ENCODE measurements around the gene CPE.
"Not testable (repeated sequence)": the region's sequence is repeated elsewhere in the genome, so short reads cannot be mapped to it uniquely, and the experiment has no call there.

Gene CPE

DNA sequence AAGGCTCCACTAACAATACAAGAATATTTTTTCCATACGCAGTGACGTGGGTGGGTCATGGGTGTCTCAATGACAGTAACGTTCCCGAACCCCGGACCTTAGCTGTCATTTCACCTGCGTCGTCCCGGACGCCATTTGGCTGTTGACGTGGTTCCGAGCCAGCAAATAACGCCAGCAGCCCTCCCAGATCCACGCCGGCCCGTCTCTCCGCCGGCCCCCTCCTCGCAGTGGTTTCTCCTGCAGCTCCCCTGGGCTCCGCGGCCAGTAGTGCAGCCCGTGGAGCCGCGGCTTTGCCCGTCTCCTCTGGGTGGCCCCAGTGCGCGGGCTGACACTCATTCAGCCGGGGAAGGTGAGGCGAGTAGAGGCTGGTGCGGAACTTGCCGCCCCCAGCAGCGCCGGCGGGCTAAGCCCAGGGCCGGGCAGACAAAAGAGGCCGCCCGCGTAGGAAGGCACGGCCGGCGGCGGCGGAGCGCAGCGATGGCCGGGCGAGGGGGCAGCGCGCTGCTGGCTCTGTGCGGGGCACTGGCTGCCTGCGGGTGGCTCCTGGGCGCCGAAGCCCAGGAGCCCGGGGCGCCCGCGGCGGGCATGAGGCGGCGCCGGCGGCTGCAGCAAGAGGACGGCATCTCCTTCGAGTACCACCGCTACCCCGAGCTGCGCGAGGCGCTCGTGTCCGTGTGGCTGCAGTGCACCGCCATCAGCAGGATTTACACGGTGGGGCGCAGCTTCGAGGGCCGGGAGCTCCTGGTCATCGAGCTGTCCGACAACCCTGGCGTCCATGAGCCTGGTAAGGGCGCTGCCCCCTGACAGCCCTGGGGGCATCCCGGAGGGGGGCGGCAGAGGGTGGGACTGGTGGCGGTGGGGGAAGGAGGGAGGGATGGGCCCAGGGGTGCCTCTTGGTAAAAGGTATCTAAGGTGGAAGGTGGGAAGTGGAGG is at the start of gene CPE:
CPE (plus strand) TSS at position 264 of the 933 bp plus-strand sequence; CDS start at position 478, 214 bp downstream.
- DNase-seq (ENCODE audit: low read depth in 3 of 3) = peak; percentile 17 to 59 (median 24)

DNA sequence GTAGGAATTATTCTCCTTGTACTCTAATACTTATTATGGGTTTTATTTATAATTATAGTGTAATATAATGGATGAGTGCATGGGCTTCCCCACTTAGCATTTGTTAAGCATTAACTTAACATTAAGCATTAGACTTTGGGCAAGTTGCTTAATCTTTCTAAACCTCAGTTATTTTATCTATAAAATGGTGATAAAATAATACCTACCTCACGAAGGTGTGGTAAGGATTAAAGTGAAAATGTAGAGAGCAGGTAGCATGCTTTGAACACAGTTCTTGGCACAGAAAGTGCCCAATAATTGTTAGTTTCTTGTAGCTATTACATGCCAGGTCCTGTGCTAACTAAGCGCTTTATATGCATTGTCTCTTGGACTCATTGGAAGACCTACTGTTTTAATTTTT is 48.7 kb upstream of the CPE start:
- no peak for DNase-seq (ENCODE audit: low read depth in 3 of 3)

GRCh38 chr4:165330666-165331065 is 48.1 kb upstream of the CPE start:
- no peak for DNase-seq (ENCODE audit: low read depth in 3 of 3)

DNA sequence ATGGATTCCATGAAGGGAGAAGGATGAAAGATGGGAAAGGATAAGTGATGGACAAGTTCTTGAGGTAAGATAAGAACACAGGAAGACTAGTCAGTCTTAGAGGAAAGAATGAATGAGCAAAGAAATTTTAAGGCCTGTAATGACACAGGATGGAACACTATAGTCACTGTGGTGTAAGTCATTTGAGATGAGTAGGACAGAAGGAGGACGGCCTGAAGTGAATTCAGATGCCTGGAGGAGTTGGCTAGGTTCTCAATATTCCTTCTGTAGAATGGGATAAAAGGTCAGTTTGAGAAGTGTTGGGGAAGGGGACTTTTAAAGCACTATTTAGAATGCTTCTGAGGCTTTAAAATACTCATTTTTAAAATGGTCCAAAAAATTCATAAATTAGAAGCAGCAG is 47.4 kb upstream of the CPE start:
- no peak for DNase-seq (ENCODE audit: low read depth in 3 of 3)

GRCh38 chr4:165331823-165332222 is 47.0 kb upstream of the CPE start:
- DNase-seq (ENCODE audit: low read depth in 3 of 3) = no peak

GRCh38 chr4:165332502-165332901 is 46.3 kb upstream of the CPE start:
- DNase-seq (ENCODE audit: low read depth in 3 of 3) = no peak

GRCh38 chr4:165335163-165335703 is 43.6 kb upstream of the CPE start:
- no peak for DNase-seq (ENCODE audit: low read depth in 3 of 3)

DNA sequence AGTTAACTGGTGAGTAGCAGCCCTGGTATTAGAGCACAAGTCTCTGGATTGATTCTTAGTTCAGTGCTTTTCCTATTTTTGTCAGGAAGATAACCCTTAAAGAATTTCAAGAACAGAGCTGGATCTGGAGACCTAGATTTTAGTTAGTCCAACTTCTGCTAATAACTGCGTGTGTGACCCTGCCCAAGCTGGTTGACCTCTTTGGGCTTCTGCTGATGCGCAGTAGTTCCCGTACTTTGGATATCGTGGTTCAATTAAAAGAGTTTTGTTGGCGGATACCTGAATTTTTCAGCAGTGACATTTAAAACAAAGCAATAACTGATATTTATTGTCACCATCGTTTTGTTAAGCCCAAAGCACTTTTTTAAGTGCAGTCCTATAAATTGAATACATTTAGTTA is 42.1 kb upstream of the CPE start:
- no peak for DNase-seq (ENCODE audit: low read depth in 3 of 3)

DNA sequence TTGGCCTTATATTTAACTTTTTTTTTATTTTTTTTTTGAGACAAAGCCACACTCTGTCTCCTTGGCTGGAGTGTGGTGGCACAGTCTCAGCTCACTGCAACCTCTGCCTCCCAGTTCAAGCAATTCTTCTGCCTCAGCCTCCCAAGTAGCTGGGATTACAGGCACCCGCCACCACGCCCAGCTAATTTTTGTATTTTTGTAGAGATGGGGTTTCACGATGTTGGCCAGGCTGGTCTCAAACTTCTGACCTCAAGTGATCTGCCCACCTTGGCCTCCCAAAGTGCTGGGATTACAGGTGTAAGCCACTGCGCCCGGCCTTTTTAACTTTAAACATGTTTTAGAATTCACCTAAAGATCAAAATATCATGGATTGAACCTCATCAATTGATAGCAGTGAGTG is 36.5 kb upstream of the CPE start:
- DNase-seq (ENCODE audit: low read depth in 3 of 3) = not testable (repeated sequence)

- DNase-seq (ENCODE audit: low read depth in 3 of 3) = no peak
These were observed 35.2 kb upstream of the CPE start for GRCh38 chr4:165343353-165344191.

DNA sequence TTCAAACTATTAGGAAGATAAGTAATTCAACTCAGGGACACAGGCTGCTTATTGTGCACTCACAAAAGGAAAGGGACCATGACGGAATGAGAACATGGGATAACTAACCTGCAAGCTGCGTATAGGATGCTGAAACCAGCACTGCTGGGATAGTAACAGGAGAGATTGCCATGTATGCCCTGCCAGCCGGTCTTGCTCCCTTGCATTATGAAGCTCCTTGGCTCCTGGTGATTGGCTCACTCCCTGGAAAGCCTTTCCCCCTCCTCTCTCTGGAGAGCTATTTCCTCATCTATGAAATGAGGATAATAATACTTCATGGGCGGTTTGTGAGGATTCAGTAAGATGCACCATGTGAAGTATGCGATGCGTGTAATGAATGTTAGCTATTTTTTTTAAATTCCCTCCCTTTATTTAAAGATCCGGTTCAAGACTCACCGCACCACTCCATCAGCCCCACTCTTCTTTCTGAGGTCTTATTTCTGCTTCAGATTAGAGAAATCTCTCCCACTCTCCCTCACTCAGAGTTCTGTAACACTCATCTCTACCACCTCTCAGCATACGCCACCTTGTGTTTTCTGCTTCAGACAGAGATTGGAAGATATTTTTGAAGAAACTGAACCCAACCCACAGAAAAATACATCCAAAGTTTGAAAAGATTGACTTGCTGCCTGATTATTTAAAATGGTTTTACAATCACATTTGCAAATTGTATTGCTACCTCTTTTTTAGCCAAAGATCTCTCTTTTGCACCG is 33.0 kb upstream of the CPE start:
- DNase-seq (ENCODE audit: low read depth in 3 of 3) = no peak

DNA sequence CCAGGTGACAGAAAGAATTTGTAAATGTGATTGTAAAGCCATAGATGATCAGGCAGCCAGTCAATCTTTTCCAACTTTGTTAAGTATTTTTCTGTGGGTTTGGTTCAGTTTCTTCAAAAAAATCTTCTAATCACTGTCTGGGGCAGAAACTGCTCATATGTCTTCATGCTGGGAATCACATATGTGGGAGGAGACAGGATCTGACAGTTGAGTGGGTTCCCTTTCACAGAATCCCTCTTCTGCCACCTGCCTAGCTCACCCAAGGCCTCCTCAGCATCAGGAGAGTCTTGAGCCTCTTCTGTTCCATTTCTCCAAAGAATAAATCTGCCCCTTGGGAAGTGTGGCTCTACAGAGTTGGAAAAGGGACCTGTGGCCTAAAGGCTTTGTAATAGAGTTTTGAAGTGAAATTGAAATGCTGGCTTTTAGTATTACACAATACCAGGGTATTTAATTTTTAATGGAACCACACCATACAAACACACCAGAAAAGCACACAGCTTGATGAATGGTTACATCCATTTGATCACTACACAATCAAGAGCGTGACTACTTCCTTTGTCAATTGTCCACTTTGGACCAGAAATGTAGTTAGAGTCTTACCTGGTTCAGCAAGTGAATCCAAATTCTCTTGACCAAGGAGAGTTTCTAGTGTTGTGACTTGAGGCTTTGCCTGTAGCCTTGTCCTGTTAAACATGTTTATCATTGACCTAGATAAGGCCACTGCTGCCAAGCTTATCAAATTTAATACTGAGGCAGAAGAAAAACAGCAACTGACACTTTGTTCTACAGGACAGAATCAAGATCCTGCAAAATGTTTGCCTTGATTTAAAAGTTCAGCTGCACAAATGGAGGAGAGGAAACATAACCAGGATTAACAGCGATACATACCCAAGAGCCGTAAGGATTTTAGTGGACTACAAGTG is 30.9 kb upstream of the CPE start:
- DNase-seq (ENCODE audit: low read depth in 3 of 3) = no peak

DNA sequence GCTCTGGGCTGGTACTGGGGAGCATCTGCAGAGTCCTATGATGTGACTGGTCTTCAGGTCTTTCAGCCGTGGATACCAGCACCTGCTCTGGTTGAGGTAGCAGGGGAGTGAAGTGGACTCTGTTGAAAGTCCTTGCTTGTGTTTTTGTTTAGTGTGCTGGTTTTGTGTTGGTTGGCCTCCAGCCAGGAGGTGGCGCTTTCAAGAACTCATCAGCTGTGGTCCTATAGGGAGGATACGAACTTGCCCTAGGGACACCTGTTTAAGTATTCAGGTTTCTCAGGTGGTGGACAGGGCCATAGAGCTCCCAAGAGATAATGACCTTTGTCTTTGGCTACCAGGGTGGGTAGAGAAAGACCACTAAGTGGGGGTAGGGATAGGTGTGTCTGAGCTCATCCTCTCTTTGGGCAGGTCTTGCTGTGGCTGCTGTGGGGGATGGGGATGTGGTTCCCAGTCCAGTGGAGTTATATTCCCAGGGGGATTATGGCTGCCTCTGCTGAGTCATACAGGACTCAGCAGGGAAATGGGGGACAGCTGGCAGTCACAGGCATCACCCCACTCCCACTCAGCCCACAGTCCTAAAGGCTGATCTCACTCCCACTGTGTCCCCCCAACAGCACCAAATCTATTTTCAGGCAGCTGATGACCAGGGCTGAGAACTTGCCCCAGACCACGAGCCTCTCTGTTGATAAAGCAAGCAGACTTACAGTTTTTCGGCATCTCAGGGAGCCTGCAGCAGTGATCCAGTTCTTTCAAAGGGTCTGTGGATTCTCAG is 27.3 kb upstream of the CPE start:
- no peak for DNase-seq (ENCODE audit: low read depth in 3 of 3)

- no peak for DNase-seq (ENCODE audit: low read depth in 3 of 3)
These were observed 22.9 kb upstream of the CPE start for GRCh38 chr4:165355900-165356300.

DNA sequence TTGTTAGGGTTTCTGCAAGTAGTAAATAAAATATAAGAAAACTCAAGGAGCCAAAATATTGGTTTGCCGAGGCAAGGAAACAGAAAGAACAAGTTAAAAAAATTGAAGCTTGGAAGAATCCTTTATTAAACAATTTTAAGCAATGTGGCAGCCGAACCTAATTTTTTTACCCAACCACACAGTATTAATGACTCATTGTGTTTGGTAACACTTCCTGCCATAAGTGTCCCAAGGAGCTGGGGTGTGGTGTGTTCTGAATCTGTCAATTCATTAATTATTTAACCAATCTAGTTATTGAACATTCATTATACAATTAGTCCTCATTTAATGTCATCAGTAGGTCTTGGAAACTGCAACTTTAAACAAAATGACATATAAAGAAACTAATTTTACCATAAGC is 19.3 kb upstream of the CPE start:
- DNase-seq (ENCODE audit: low read depth in 3 of 3) = no peak

GRCh38 chr4:165360041-165360695 is 18.6 kb upstream of the CPE start:
- no peak for DNase-seq (ENCODE audit: low read depth in 3 of 3)

DNA sequence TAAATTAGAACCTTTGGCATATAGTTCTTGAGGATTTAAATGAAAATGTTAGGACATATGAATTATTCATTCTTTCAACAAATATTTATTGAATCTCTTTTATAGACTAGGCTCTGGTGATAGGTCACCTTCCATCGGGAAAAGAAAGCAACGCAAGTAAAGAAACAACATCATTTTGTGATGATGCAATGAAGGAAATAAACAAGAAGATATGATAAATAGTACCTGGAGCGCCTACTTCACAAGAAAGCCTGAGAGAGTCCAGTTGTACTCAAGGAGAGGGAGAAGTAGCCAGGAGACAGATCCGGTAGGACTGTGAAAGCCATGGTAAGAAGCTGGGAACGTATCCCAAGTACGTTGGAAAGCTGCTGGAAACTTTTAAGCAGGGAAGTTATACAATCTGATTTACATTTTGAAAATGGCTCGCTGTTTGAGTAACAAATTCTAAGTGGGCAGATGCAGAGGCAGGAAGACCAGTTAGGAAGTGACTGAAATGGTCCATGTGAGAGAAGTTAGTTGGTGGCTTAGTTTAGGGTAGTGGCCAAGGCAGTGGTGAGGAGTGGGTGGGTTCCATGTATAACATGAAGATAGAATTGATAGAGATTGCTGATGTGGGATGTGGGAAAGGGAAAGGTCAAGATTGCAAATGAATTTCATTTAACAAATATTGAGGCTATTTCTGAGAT is 17.7 kb upstream of the CPE start:
- no peak for DNase-seq (ENCODE audit: low read depth in 3 of 3)

- no peak for DNase-seq (ENCODE audit: low read depth in 3 of 3)
These were observed 17.0 kb upstream of the CPE start for GRCh38 chr4:165361810-165362209.

Data from stimulated activated CD4-positive, alpha-beta T cell treated with anti-CD3 and anti-CD28 coated beads, TNF-alpha, amount 100 ng/mL, for 24 hours (primary cell).